ENCODE data around the gene TPX2. TPM values are rescaled to one million over a fixed set of nuclear protein-coding genes. Genes with fewer than 3 reads are reported as not detected.

The TPX2 gene
- total and polyA plus RNA-seq, 10 of the 15 experiments (the other 5 are each of a cell fraction or from before 2014, with no cell fraction given), result 29.7 to 144 (median 89.0) TPM

GRCh38 chr20:31823360-31824124 lies 84.5 kb downstream of the TPX2 start:
- POLR2A ChIA-PET, result interaction anchor here (1.0 kb wide), 1 partner anchor 10 kb away, joined by 3 read pairs; no protein-coding TSS in a partner anchor
- no peak for DNase-seq (ENCODE audit: low read depth, low spot score)

More at GRCh38 chr20:31823360-31824124, 84.5 kb downstream of the TPX2 start:
- Histone ChIP-seq H3K4me1 (ENCODE audit: control insufficient read depth, insufficient read depth, low read length) (no peaks in the 10 kb centered on the region), H3K4me3 (no peak overlapping the region), H3K27me3 (replicated peaks in 1 of 2; ENCODE audit: control insufficient read depth in 2 of 2, insufficient read depth in 2 of 2, low read length in 1 of 2) (no peaks in the 10 kb centered on the region), H2AFZ (ENCODE audit: control insufficient read depth, low read depth, low read length) (no peak overlapping the region), H3K4me2 (ENCODE audit: control insufficient read depth, insufficient read depth) (no peak overlapping the region), H3K79me2 (ENCODE audit: control insufficient read depth, insufficient read depth, low read length) (no peaks in the 10 kb centered on the region), H3K36me3 (ENCODE audit: control insufficient read depth in 2 of 2, insufficient read depth in 2 of 2, low read length in 1 of 2) (no peaks in the 10 kb centered on the region), H3K9ac (ENCODE audit: control insufficient read depth, insufficient read depth, low read length) (no peak overlapping the region), H3K27ac (ENCODE audit: control insufficient read depth, insufficient read depth) (no peak overlapping the region), H3K9me3 (replicated peaks; ENCODE audit: control insufficient read depth, insufficient read depth, low read length) (no peaks in the 10 kb centered on the region), H4K20me1 (ENCODE audit: control insufficient read depth, insufficient read depth) (no peaks in the 10 kb centered on the region)
- TF ChIP-seq BCL3 (IDR thresholded peaks at IDR 0.05; ENCODE audit: borderline replicate concordance, insufficient read depth, low read depth, low read length, poor library complexity, severe bottlenecking), result peak; percentile 49
- no peak for TF ChIP-seq ATF3 (IDR thresholded peaks at IDR 0.05; ENCODE audit: borderline replicate concordance, extremely low read depth, low read depth, low read length)
- TF ChIP-seq MEF2B (IDR thresholded peaks at IDR 0.05; ENCODE audit: partially characterized antibody, poor library complexity, severe bottlenecking), result no peak
- ChIA-PET RAD21 (ENCODE audit: unreplicated experiment) (interaction anchor here (0.5 to 4.1 kb wide), 12 partner anchors 10 to 323 kb away, joined by 3 to 25 read pairs (median 4); partner anchors contain the start of genes FOXS1 and PDRG1), CTCF (interaction anchor here (0.6 to 8.8 kb wide), 37 partner anchors 10 to 1033 kb away, joined by 3 to 109 read pairs (median 4); partner anchors contain the start of genes FOXS1 and PDRG1), SMC1A (ENCODE audit: uncharacterized antibody, unreplicated experiment) (interaction anchor here (0.6 to 2.6 kb wide), 15 partner anchors 12 to 305 kb away, joined by 3 to 17 read pairs (median 4); partner anchors contain the start of gene PDRG1)
- ATAC-seq (no peak; the same call in 1 of the 3 replicates), FAIRE-seq (no peak)
- BruUV-seq (replicated peaks), result no TSS peak
- in situ Hi-C loops (cut with MboI) (loop anchor here (10.0 kb wide), 1 partner anchor 831 kb away; no protein-coding TSS in a partner anchor), intact Hi-C loops (cut with micrococcal nuclease; ENCODE audit: unreplicated experiment) (loop anchor here (2.0 kb wide), 2 partner anchors 207 to 269 kb away; no protein-coding TSS in a partner anchor)
- 63% methylated on average over 14 of the region's 14 CpGs for WGBS (ENCODE audit: insufficient coverage, insufficient replicate concordance, low lambda C conversion rate, missing lambda C conversion rate)
